ENCODE data around the gene TRPM2.

DNA sequence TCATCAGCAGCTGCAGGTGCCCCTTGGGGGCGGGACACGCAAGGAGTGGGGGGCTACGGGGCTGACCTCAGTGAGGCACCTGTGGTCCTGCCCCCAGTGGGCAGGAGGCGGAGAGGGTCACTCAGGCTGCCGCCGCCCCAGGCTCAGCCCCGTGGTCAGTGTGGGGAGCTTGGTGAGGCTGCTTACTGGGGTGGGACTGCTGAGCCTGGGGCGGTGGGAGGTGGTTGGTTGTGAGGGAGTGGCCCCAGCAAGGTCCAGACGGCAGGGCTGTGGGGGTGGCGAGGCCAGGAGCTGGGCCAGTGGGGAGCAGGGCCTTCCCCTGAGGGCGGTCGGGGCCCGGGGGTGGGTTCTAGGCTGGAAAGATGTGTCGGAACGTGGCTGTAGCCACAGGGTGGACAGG is 39.3 kb upstream of the TRPM2 start:
- no peak for TF ChIP-seq CTCF (IDR thresholded peaks at IDR 0.05)
- no peak for TF ChIP-seq EP300 (IDR thresholded peaks at IDR 0.05)
- TF ChIP-seq POLR2A (IDR thresholded peaks at IDR 0.05) = no peak
- TF ChIP-seq POLR2AphosphoS5 (IDR thresholded peaks at IDR 0.05) = no peak
